DND-41 (cell line): ENCODE data around the gene ENAH.

Source experiments
- EZH2 ChIP-seq: IDR thresholded peaks from 3 replicates; pipeline ENCODE4 v1.6.1; 2012; ENCODE audit warnings: borderline replicate concordance, low read depth, mild to moderate bottlenecking, moderate library complexity, low read length, inconsistent platforms; ENCODE audit not compliant: severe bottlenecking
- TF ChIP-seq, protein P1 (sequence below): IDR thresholded peaks from 2 replicates; pipeline ENCODE4 v1.5.1; 2012; ENCODE audit warnings: borderline replicate concordance, low read length, moderate library complexity, mild to moderate bottlenecking; ENCODE audit not compliant: poor library complexity, severe bottlenecking; ENCODE audit errors: extremely low read depth

- TF ChIP-seq, protein P1, sequence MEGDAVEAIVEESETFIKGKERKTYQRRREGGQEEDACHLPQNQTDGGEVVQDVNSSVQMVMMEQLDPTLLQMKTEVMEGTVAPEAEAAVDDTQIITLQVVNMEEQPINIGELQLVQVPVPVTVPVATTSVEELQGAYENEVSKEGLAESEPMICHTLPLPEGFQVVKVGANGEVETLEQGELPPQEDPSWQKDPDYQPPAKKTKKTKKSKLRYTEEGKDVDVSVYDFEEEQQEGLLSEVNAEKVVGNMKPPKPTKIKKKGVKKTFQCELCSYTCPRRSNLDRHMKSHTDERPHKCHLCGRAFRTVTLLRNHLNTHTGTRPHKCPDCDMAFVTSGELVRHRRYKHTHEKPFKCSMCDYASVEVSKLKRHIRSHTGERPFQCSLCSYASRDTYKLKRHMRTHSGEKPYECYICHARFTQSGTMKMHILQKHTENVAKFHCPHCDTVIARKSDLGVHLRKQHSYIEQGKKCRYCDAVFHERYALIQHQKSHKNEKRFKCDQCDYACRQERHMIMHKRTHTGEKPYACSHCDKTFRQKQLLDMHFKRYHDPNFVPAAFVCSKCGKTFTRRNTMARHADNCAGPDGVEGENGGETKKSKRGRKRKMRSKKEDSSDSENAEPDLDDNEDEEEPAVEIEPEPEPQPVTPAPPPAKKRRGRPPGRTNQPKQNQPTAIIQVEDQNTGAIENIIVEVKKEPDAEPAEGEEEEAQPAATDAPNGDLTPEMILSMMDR: no peak
- TF ChIP-seq EZH2: no peak
Observed at GRCh38 chr1:225479996-225480720, 172.8 kb downstream of the ENAH start.
